Type B pancreatic cell (in vitro differentiated cells): ENCODE measurements around the gene CLPX. TPM values are rescaled to one million over a fixed set of nuclear protein-coding genes. Genes with fewer than 3 reads are reported as not detected.
"Not testable (repeated sequence)": the region's sequence is repeated elsewhere in the genome, so short reads cannot be mapped to it uniquely, and the experiment has no call there.

Source experiments
- DNase-seq: peaks from one replicate; pipeline ENCODE4 v3.0.0; 2021; ENCODE audit warnings: mixed read lengths; ENCODE audit not compliant: unreplicated experiment; ENCODE audit errors: extremely low spot score
- H3K27ac Mint-ChIP-seq: 2 replicates; pipeline ENCODE4 v1.8.0; 2021; ENCODE audit warnings: mild to moderate bottlenecking, mixed read lengths
- H3K27me3 Mint-ChIP-seq: 2 replicates; pipeline ENCODE4 v1.8.0; 2021; ENCODE audit warnings: mixed read lengths
- H3K36me3 Mint-ChIP-seq: 2 replicates; pipeline ENCODE4 v1.8.0; 2021; ENCODE audit warnings: mixed read lengths
- H3K4me1 Mint-ChIP-seq: one replicate; pipeline ENCODE4 v1.8.0; 2021; ENCODE audit warnings: mixed read lengths; ENCODE audit not compliant: unreplicated experiment
- H3K4me3 Mint-ChIP-seq: 2 replicates; pipeline ENCODE4 v1.8.0; 2021; ENCODE audit warnings: mild to moderate bottlenecking, mixed read lengths
- H3K9me3 Mint-ChIP-seq: 2 replicates; pipeline ENCODE4 v1.8.0; 2021; ENCODE audit warnings: mixed read lengths
- total RNA-seq: library from RNA; stranded (reverse); gene quantifications from 2 replicates; pipeline ENCODE4 v1.2.1, GENCODE V29; 2021; ENCODE audit warnings: low replicate concordance
- TF ChIP-seq, protein P1 (sequence below): fragments of 200-600 bp; sonication (generic); conservative IDR thresholded peaks from 2 replicates; pipeline ENCODE4 v1.5.0; 2021; ENCODE audit warnings: antibody characterized with exemption, mild to moderate bottlenecking

CLPX gene
- total RNA-seq, 1 donor from 2014 or later = 55.1 TPM

DNA sequence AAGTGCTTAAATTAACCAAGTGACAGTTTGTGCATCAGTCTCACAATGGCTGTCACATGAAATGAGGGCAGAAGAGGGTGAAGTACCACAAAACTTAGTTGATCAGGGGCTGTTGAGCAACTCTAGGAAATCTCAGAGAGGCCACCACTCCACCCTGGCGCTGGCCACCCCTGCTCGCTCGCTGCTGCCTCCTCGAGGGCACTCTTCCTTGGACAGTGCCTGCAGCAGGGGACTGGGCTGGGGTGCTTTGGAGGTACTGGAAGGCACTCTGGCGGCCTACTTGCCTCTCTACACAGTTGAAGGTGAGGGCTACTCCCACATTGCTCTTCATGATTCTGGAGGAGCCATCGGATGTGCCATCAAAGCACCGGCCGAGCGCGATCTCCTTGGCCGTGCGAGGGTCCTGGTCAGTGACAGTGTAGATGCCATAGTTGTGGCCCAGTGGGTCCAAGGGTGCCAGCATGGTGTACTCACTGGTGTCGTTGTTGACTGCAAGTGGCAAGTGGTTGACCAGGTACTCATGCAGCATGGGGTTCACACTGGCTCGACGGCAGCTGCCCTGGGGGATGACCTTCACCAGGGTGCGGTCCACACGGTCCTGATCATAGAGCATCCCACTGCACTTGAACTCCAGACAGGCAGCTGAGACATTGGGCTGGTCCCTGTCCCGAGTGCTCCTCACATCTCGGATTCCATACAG, 11.6 kb upstream of the CLPX start:
- Mint-ChIP-seq H3K4me3 (no peak overlapping the region), H3K9me3 (no peaks in the 10 kb centered on the region), H3K27ac (no peak overlapping the region), H3K4me1 (peaks cover 21% of the 10 kb centered on the region), H3K36me3 (no peaks in the 10 kb centered on the region), H3K27me3 (no peaks in the 10 kb centered on the region)
- TF ChIP-seq, protein P1, sequence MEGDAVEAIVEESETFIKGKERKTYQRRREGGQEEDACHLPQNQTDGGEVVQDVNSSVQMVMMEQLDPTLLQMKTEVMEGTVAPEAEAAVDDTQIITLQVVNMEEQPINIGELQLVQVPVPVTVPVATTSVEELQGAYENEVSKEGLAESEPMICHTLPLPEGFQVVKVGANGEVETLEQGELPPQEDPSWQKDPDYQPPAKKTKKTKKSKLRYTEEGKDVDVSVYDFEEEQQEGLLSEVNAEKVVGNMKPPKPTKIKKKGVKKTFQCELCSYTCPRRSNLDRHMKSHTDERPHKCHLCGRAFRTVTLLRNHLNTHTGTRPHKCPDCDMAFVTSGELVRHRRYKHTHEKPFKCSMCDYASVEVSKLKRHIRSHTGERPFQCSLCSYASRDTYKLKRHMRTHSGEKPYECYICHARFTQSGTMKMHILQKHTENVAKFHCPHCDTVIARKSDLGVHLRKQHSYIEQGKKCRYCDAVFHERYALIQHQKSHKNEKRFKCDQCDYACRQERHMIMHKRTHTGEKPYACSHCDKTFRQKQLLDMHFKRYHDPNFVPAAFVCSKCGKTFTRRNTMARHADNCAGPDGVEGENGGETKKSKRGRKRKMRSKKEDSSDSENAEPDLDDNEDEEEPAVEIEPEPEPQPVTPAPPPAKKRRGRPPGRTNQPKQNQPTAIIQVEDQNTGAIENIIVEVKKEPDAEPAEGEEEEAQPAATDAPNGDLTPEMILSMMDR = no peak
- DNase-seq = no peak

DNA sequence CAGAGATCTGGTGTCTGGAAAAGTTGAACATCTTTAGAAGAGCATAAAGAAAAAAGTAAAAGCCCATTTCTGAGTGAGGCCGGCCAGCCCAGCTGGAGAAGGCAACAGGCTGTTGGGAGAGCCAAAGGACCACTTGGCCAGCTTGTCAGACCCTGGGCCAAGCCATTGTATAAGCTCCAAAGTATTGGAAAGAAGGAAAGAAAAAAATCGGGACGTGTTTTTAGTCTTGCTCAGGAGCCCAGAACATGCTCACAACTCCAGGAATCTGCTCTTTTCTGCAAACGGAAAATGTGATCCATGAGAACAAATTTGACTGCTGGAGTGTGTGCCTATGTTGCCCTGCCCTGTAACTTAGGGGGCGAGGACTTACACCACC, 10.4 kb upstream of the CLPX start:
- H3K27ac Mint-ChIP-seq = no peak overlapping the region
- TF ChIP-seq, protein P1 = no peak
- DNase-seq = no peak
- no peak overlapping the region for H3K4me3 Mint-ChIP-seq
- H3K27me3 Mint-ChIP-seq = no peaks in the 10 kb centered on the region
- no peaks in the 10 kb centered on the region for H3K9me3 Mint-ChIP-seq
- H3K4me1 Mint-ChIP-seq = peaks cover 21% of the 10 kb centered on the region
- H3K36me3 Mint-ChIP-seq = no peaks in the 10 kb centered on the region

DNA sequence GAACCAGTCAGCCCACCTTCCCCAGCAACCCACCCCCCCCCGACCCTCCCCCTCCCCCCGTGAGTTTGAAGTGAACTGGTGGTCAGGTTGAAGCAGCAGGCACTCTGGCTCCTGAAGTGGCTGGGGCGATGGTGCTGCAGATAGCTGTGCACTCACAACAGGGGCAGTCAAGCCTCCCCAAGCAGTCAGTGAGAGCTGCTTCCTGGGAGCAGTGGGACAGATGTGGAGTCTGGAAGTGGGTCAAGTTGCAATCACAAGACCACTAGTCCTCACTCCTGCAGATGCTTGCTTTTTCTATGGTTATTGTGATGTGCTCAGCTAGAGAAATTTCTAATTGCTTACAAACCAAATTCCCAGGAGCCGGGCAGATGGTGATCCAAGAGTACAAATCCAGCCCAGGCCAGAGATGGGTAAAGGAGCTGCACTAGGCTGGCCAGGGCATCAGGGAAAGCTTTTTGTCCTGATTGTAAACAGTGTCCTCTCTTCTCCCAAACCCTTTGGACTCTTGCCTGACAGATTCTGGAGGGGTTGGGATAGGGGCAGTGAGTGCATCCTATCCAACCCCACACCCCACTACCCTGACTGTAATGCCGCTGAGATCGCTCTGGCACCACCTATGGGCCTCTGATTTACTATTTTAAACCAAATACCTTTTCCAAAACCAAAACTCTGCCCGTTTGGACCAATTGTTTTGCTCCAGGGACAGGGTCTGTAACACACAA, 9.8 kb upstream of the CLPX start:
- TF ChIP-seq, protein P1 = no peak
- H3K27me3 Mint-ChIP-seq = no peaks in the 10 kb centered on the region

DNA sequence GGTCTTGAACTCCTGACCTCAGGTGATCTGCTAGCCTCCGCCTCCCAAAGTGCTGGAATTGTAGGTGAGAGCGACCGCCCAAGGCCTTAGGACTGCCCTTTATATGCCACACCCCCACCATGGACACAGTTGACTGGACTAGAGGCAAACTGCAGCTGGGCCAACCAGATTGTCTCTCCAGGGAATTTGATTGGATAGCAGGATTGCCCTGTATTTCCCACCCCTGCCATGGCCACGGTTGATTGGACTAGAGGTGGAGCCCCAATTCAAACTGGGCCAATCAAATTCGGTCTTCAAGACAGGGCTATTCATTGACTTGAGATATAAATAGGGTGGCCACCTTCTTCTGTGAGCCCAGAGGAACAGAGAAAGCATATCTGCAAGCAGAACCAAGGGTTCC, 6.9 kb upstream of the CLPX start:
- TF ChIP-seq, protein P1 = no peak
- Mint-ChIP-seq H3K27ac (no peak overlapping the region), H3K4me1 (peaks cover 25% of the 10 kb centered on the region)

More for the DNA sequence above, 9.8 kb upstream of the CLPX start:
- no peak for DNase-seq
- Mint-ChIP-seq H3K4me1 (peaks cover 21% of the 10 kb centered on the region), H3K27ac (no peak overlapping the region), H3K36me3 (no peaks in the 10 kb centered on the region), H3K4me3 (no peak overlapping the region), H3K9me3 (no peaks in the 10 kb centered on the region)

DNA sequence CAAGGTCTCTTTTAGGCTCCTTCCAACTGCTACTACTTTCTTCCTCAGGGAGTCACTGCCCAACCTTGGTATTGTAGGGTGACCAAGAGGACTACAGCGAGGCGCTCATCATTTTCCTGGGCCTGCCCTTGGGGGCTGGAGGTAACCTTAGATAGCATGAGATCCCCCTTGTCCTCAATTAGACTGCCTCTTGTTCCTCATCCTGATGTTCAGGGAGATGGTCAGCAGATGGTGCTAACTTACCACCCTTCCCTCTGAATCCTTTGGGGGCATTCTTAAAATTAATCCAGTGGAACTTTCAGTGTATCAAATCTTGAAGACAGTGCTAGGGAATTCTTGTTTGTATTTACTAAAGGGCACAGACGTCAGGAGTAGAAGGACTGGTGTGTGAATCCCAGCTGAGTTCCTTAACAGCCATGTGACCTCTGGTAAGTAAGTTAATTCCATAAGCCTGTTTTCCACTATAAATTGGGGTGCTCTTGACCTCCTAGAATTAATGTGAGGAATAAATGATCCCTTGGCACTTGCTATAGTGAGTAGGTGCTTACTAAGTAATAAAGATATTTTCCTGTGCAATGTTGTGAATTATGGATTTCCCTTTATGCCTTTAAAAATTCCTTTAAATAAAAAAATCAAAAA, 4.1 kb upstream of the CLPX start:
- Mint-ChIP-seq H3K4me3 (peak overlapping the region; percentile 69), H3K4me1 (peaks cover 12% of the 10 kb centered on the region), H3K27me3 (no peaks in the 10 kb centered on the region), H3K27ac (peak overlapping the region; percentile 59), H3K36me3 (no peaks in the 10 kb centered on the region), H3K9me3 (no peaks in the 10 kb centered on the region)
- no peak for DNase-seq
- TF ChIP-seq, protein P1 = peak; percentile 86

More for the DNA sequence above, 6.9 kb upstream of the CLPX start:
- Mint-ChIP-seq H3K9me3 (no peaks in the 10 kb centered on the region), H3K27me3 (no peaks in the 10 kb centered on the region), H3K4me3 (no peak overlapping the region), H3K36me3 (no peaks in the 10 kb centered on the region)
- no peak for DNase-seq

DNA sequence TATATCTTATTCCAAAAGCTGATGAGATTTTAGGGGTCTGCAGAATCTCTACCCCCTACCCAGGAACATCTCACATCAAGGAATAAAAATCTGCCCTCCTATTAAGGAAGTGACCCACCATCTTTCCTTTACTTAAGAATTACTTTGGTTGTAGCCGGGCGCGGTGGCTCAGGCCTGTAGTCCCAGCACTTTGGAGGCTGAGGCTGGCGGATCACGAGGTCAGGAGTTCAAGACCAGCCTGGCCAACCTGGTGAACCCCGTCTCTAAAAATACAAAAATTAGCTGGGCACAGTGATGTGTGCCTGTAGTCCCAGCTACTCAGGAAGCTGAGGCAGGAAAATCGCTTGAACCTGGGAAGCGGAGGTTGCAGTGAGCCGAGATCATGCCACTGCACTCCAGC, 3.3 kb upstream of the CLPX start:
- H3K27me3 Mint-ChIP-seq = not testable (repeated sequence)

More for the DNA sequence above, 3.3 kb upstream of the CLPX start:
- not testable (repeated sequence) for H3K9me3 Mint-ChIP-seq, H3K36me3 Mint-ChIP-seq, H3K4me3 Mint-ChIP-seq, H3K27ac Mint-ChIP-seq, DNase-seq, H3K4me1 Mint-ChIP-seq
